ENCODE data around the gene UPP2.

Gene UPP2

DNA sequence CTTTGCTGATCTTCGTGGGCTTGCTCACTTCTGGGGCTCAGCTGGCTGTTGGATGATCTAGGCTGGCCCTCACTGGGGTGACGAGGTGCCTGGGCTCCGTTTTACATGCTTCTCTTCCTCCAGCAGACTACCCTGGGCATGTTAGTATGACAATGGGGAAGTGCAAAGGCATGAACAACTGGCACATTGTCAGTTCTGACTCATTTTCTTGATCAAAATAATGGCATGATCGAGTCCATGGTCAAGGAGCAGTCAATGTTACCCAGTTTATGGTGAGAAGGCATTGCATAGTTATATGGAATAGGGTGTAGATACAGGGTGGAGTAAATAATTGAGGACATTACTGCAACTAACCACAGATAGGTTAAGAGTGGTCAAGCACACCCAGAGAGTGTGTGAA is 10.0 kb upstream of the UPP2 start:
- Histone ChIP-seq H3K9me2 (replicated peaks; ENCODE audit: insufficient read depth, low read length) (no peaks in the 10 kb centered on the region), H3K4me3 (ENCODE audit: insufficient read depth, low read length, poor library complexity, severe bottlenecking) (no peak overlapping the region), H3K9me3 (ENCODE audit: insufficient read depth, low read length) (no peaks in the 10 kb centered on the region), H3K27ac (ENCODE audit: low read depth, low read length) (no peak overlapping the region), H3K27me3 (ENCODE audit: low read length) (no peaks in the 10 kb centered on the region), H3K79me2 (ENCODE audit: insufficient read depth, low read length) (no peaks in the 10 kb centered on the region), H2AFZ (ENCODE audit: low read depth, low read length, severe bottlenecking) (no peak overlapping the region), H3K36me3 (ENCODE audit: low read length) (no peaks in the 10 kb centered on the region), H3K4me2 (ENCODE audit: low read depth, low read length, poor library complexity, severe bottlenecking) (no peak overlapping the region), H4K20me1 (ENCODE audit: low read depth, low read length) (no peaks in the 10 kb centered on the region), H3K9ac (ENCODE audit: low read length) (no peak overlapping the region), H3F3A (ENCODE audit: insufficient read depth) (no peaks in the 10 kb centered on the region)
- no peak for TF ChIP-seq EZH2phosphoT487 (conservative IDR thresholded peaks at IDR 0.05; ENCODE audit: low read length)
- TF ChIP-seq, protein P1, sequence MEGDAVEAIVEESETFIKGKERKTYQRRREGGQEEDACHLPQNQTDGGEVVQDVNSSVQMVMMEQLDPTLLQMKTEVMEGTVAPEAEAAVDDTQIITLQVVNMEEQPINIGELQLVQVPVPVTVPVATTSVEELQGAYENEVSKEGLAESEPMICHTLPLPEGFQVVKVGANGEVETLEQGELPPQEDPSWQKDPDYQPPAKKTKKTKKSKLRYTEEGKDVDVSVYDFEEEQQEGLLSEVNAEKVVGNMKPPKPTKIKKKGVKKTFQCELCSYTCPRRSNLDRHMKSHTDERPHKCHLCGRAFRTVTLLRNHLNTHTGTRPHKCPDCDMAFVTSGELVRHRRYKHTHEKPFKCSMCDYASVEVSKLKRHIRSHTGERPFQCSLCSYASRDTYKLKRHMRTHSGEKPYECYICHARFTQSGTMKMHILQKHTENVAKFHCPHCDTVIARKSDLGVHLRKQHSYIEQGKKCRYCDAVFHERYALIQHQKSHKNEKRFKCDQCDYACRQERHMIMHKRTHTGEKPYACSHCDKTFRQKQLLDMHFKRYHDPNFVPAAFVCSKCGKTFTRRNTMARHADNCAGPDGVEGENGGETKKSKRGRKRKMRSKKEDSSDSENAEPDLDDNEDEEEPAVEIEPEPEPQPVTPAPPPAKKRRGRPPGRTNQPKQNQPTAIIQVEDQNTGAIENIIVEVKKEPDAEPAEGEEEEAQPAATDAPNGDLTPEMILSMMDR (IDR thresholded peaks at IDR 0.05; ENCODE audit: insufficient read depth, low read length, poor library complexity, severe bottlenecking) = no peak

DNA sequence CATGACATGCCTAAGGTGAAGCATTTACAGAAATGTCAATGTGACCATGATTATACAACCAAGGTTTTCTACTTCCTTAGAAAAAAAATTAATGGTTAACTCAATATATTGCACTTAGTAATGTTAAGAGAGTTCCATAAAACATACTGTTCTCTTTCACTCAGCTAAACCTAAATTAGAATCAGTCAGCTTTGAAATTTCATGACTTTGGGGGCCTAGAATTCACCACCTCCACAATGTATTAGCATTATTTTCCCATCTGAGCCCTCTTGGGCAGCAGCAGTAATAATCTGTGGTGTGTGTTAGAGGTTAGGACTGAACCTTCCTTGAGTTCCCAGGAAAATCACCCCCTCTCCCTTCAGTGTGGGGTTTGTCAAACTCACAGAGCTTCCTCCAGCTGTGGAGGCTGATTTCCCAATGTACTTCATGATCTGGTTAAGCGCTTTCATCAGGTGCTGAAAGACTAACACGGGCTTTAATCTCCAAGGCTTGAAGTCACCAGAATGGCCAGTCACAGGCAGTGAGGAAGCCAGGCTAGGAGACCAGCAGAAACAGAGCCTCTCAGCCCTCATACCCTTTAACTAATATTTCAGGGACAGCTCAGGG is 7.1 kb upstream of the UPP2 start:
- no peaks in the 10 kb centered on the region for H3K9me3 ChIP-seq (ENCODE audit: insufficient read depth, low read length)
- no peaks in the 10 kb centered on the region for H3K9me2 ChIP-seq (replicated peaks; ENCODE audit: insufficient read depth, low read length)
- no peak overlapping the region for H3K9ac ChIP-seq (ENCODE audit: low read length)
- no peaks in the 10 kb centered on the region for H3K79me2 ChIP-seq (ENCODE audit: insufficient read depth, low read length)
- no peaks in the 10 kb centered on the region for H4K20me1 ChIP-seq (ENCODE audit: low read depth, low read length)
- H3K36me3 ChIP-seq (ENCODE audit: low read length) = no peaks in the 10 kb centered on the region
- H3K4me2 ChIP-seq (ENCODE audit: low read depth, low read length, poor library complexity, severe bottlenecking) = no peak overlapping the region
- TF ChIP-seq, protein P1 (IDR thresholded peaks at IDR 0.05; ENCODE audit: insufficient read depth, low read length, poor library complexity, severe bottlenecking) = no peak
- TF ChIP-seq EZH2phosphoT487 (conservative IDR thresholded peaks at IDR 0.05; ENCODE audit: low read length) = no peak
- H3K4me3 ChIP-seq (ENCODE audit: insufficient read depth, low read length, poor library complexity, severe bottlenecking) = no peak overlapping the region
- H3K27me3 ChIP-seq (ENCODE audit: low read length) = no peaks in the 10 kb centered on the region
- H3K27ac ChIP-seq (ENCODE audit: low read depth, low read length) = no peak overlapping the region
- H2AFZ ChIP-seq (ENCODE audit: low read depth, low read length, severe bottlenecking) = no peak overlapping the region
- H3F3A ChIP-seq (ENCODE audit: insufficient read depth) = no peaks in the 10 kb centered on the region

DNA sequence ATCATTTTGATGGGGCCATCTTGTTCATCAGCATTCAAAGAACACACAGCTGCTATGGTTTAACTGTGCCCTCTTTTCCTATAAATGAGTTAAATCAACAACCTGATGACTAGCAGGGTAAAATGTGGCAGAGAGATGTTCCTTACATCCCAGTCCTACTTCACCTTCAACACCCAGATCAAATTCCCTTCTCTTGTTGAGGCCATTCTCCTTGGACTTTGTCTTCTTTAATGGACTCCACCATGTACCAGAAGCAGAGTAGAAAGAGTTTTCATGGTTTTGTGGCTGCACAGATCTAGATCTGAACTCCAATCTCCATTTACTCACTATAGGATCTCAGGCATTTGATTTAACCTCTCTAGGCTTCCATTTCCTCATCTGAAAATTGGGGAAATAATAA is 6.4 kb upstream of the UPP2 start:
- H3F3A ChIP-seq (ENCODE audit: insufficient read depth) = no peaks in the 10 kb centered on the region
- TF ChIP-seq, protein P1 (IDR thresholded peaks at IDR 0.05; ENCODE audit: insufficient read depth, low read length, poor library complexity, severe bottlenecking) = no peak
- no peak for TF ChIP-seq EZH2phosphoT487 (conservative IDR thresholded peaks at IDR 0.05; ENCODE audit: low read length)
- no peaks in the 10 kb centered on the region for H4K20me1 ChIP-seq (ENCODE audit: low read depth, low read length)
- H3K27ac ChIP-seq (ENCODE audit: low read depth, low read length) = no peak overlapping the region
- H3K4me2 ChIP-seq (ENCODE audit: low read depth, low read length, poor library complexity, severe bottlenecking) = no peak overlapping the region
- no peaks in the 10 kb centered on the region for H3K79me2 ChIP-seq (ENCODE audit: insufficient read depth, low read length)
- no peaks in the 10 kb centered on the region for H3K9me3 ChIP-seq (ENCODE audit: insufficient read depth, low read length)
- no peaks in the 10 kb centered on the region for H3K9me2 ChIP-seq (replicated peaks; ENCODE audit: insufficient read depth, low read length)
- no peak overlapping the region for H3K4me3 ChIP-seq (ENCODE audit: insufficient read depth, low read length, poor library complexity, severe bottlenecking)
- H3K27me3 ChIP-seq (ENCODE audit: low read length) = no peaks in the 10 kb centered on the region
- H2AFZ ChIP-seq (ENCODE audit: low read depth, low read length, severe bottlenecking) = no peak overlapping the region
- H3K36me3 ChIP-seq (ENCODE audit: low read length) = no peaks in the 10 kb centered on the region
- no peak overlapping the region for H3K9ac ChIP-seq (ENCODE audit: low read length)
